HL-60 (cell line): Measurements from ENCODE around the gene PAPOLA.

Experiments used
- DNase-seq, 2 experiments: peaks; one replicate each; pipeline ENCODE4 v3.0.0-alpha.2; 2010 to 2020; ENCODE audit warnings: low read depth in 1 of 2, low spot score in 1 of 2
- H3K27ac ChIP-seq: fragments of 250-450 bp; sonication (Bioruptor Pico); replicated peaks from 2 replicates; pipeline ENCODE4 v1.5.1; 2020; ENCODE audit warnings: mild to moderate bottlenecking, moderate library complexity
- H3K27me3 ChIP-seq: fragments of 250-450 bp; sonication (Bioruptor Pico); 2 replicates; pipeline ENCODE4 v1.5.1; 2021; ENCODE audit warnings: mild to moderate bottlenecking, moderate library complexity; ENCODE audit not compliant: insufficient read depth, poor library complexity, severe bottlenecking
- H3K4me3 ChIP-seq: replicated peaks from 2 replicates; pipeline ENCODE4 v1.5.1; 2011; ENCODE audit warnings: mild to moderate bottlenecking, control low read depth, low read length; ENCODE audit not compliant: insufficient read depth
- GABPA ChIP-seq: IDR thresholded peaks from 2 replicates; pipeline ENCODE4 v1.6.1; 2012; ENCODE audit warnings: low read depth
- POLR2AphosphoS5 ChIP-seq: IDR thresholded peaks from 2 replicates; pipeline ENCODE4 v1.6.1; 2012; ENCODE audit warnings: low read depth
- SPI1 ChIP-seq: IDR thresholded peaks from 2 replicates; pipeline ENCODE4 v1.6.1; 2012; ENCODE audit warnings: low read depth, mild to moderate bottlenecking, borderline replicate concordance
- TF ChIP-seq, protein P1 (sequence below): IDR thresholded peaks from one replicate; pipeline ENCODE4 v1.5.1; 2011; ENCODE audit warnings: low read length, control low read depth, inconsistent platforms; ENCODE audit not compliant: insufficient read depth
- TF ChIP-seq, protein P2 (sequence below): IDR thresholded peaks from 2 replicates; pipeline ENCODE4 v1.6.1; 2012; ENCODE audit warnings: low read depth; ENCODE audit not compliant: insufficient replicate concordance

Gene PAPOLA

GRCh38 chr14:96489327-96489726 lies 12.9 kb upstream of the PAPOLA start:
- TF ChIP-seq, protein P1, sequence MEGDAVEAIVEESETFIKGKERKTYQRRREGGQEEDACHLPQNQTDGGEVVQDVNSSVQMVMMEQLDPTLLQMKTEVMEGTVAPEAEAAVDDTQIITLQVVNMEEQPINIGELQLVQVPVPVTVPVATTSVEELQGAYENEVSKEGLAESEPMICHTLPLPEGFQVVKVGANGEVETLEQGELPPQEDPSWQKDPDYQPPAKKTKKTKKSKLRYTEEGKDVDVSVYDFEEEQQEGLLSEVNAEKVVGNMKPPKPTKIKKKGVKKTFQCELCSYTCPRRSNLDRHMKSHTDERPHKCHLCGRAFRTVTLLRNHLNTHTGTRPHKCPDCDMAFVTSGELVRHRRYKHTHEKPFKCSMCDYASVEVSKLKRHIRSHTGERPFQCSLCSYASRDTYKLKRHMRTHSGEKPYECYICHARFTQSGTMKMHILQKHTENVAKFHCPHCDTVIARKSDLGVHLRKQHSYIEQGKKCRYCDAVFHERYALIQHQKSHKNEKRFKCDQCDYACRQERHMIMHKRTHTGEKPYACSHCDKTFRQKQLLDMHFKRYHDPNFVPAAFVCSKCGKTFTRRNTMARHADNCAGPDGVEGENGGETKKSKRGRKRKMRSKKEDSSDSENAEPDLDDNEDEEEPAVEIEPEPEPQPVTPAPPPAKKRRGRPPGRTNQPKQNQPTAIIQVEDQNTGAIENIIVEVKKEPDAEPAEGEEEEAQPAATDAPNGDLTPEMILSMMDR = no peak
- no peak for TF ChIP-seq GABPA
- TF ChIP-seq SPI1 = no peak
- TF ChIP-seq, protein P2, sequence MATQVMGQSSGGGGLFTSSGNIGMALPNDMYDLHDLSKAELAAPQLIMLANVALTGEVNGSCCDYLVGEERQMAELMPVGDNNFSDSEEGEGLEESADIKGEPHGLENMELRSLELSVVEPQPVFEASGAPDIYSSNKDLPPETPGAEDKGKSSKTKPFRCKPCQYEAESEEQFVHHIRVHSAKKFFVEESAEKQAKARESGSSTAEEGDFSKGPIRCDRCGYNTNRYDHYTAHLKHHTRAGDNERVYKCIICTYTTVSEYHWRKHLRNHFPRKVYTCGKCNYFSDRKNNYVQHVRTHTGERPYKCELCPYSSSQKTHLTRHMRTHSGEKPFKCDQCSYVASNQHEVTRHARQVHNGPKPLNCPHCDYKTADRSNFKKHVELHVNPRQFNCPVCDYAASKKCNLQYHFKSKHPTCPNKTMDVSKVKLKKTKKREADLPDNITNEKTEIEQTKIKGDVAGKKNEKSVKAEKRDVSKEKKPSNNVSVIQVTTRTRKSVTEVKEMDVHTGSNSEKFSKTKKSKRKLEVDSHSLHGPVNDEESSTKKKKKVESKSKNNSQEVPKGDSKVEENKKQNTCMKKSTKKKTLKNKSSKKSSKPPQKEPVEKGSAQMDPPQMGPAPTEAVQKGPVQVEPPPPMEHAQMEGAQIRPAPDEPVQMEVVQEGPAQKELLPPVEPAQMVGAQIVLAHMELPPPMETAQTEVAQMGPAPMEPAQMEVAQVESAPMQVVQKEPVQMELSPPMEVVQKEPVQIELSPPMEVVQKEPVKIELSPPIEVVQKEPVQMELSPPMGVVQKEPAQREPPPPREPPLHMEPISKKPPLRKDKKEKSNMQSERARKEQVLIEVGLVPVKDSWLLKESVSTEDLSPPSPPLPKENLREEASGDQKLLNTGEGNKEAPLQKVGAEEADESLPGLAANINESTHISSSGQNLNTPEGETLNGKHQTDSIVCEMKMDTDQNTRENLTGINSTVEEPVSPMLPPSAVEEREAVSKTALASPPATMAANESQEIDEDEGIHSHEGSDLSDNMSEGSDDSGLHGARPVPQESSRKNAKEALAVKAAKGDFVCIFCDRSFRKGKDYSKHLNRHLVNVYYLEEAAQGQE = no peak
- no peak for TF ChIP-seq POLR2AphosphoS5
- DNase-seq = no peak
- no peak overlapping the region for H3K4me3 ChIP-seq
- H3K27me3 ChIP-seq = no peaks in the 10 kb centered on the region
- no peak overlapping the region for H3K27ac ChIP-seq

GRCh38 chr14:96493178-96493577 lies 9.0 kb upstream of the PAPOLA start:
- Histone ChIP-seq H3K4me3 (no peak overlapping the region), H3K27ac (no peak overlapping the region), H3K27me3 (no peaks in the 10 kb centered on the region)
- no peak for DNase-seq
- TF ChIP-seq, protein P1 = no peak
- TF ChIP-seq GABPA (no peak), POLR2AphosphoS5 (no peak), SPI1 (no peak)
- TF ChIP-seq, protein P2 = no peak

DNA sequence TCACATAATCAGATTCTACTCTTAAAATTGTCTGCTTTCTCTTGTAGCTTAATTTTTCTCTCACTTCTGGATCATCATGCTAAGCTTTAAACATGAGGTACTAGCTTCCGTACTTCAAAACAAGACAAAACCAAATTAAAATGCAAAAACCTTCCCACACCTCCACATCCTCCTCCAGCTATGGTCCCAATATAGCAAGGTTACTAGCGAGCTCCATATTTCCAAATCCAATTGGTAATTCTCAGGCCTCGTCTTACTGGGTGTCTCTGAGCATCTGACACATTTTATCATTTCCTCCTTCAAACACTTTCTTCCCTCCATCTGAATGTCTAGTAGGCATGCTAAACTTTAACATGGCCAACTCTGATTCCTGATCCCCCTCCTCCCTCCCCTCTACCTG lies 7.9 kb upstream of the PAPOLA start:
- TF ChIP-seq GABPA = no peak
- DNase-seq = no peak
- H3K27ac ChIP-seq = no peak overlapping the region

DNA sequence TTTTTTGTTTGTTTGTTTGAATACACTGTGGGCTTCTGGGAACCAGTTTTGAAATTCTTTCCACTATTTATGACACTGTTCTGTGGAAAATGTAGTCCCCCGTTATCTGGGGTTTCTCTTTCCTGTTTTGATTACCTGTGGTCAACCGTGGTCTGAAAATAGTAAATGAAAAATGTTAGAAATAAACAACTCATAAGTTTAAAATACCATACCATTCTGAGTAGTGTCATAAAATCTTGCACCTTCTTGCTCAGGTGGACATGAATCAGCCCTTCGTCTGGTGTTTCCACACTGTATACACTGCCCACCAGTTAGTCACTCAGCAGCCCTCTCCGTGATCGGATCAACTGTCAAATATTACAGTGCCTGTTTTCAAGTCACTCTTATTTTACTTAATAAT lies 5.1 kb upstream of the PAPOLA start:
- H3K27ac ChIP-seq = no peak overlapping the region
- DNase-seq = no peak

More for the DNA sequence above, 7.9 kb upstream of the PAPOLA start:
- no peak overlapping the region for H3K4me3 ChIP-seq
- no peaks in the 10 kb centered on the region for H3K27me3 ChIP-seq

More for the DNA sequence above, 5.1 kb upstream of the PAPOLA start:
- no peaks in the 10 kb centered on the region for H3K27me3 ChIP-seq
- H3K4me3 ChIP-seq = no peak overlapping the region
- TF ChIP-seq, protein P1 = no peak
- TF ChIP-seq POLR2AphosphoS5 (no peak), SPI1 (no peak), GABPA (no peak)
- TF ChIP-seq, protein P2 = no peak
